ENCODE data around the gene NFATC1. TPM values are rescaled to one million over a fixed set of nuclear protein-coding genes. Genes with fewer than 3 reads are reported as not detected.
A peak's percentile ranks its signal among the peaks of the same experiment; 100 is the strongest.

The NFATC1 gene
- total RNA-seq, 1 donor from 2014 or later = 0.46 TPM

GRCh38 chr18:79458917-79459803, 63.4 kb downstream of the NFATC1 start:
- no peak for DNase-seq (ENCODE audit: low read depth)
- no peak overlapping the region for H3K4me3 ChIP-seq (ENCODE audit: low read depth, low read length)
- no peak for TF ChIP-seq CTCF (conservative IDR thresholded peaks at IDR 0.05; ENCODE audit: low read depth, low read length)

- no peak overlapping the region for H3K4me3 ChIP-seq (ENCODE audit: low read depth, low read length)
- TF ChIP-seq CTCF (conservative IDR thresholded peaks at IDR 0.05; ENCODE audit: low read depth, low read length) = no peak
- DNase-seq (ENCODE audit: low read depth) = no peak
These were observed 64.3 kb downstream of the NFATC1 start for GRCh38 chr18:79459946-79460480.

- TF ChIP-seq CTCF (conservative IDR thresholded peaks at IDR 0.05; ENCODE audit: low read depth, low read length) = no peak
- H3K4me3 ChIP-seq (ENCODE audit: low read depth, low read length) = no peak overlapping the region
- no peak for DNase-seq (ENCODE audit: low read depth)
These were observed 65.0 kb downstream of the NFATC1 start for GRCh38 chr18:79460481-79461300.

- no peak for TF ChIP-seq CTCF (conservative IDR thresholded peaks at IDR 0.05; ENCODE audit: low read depth, low read length)
- no peak overlapping the region for H3K4me3 ChIP-seq (ENCODE audit: low read depth, low read length)
- DNase-seq (ENCODE audit: low read depth) = no peak
These were observed 65.9 kb downstream of the NFATC1 start for GRCh38 chr18:79461627-79462026.

GRCh38 chr18:79463424-79463960, 67.8 kb downstream of the NFATC1 start:
- no peak for TF ChIP-seq CTCF (conservative IDR thresholded peaks at IDR 0.05; ENCODE audit: low read depth, low read length)
- no peak overlapping the region for H3K4me3 ChIP-seq (ENCODE audit: low read depth, low read length)
- no peak for DNase-seq (ENCODE audit: low read depth)

GRCh38 chr18:79465392-79465991, 69.8 kb downstream of the NFATC1 start:
- TF ChIP-seq CTCF (conservative IDR thresholded peaks at IDR 0.05; ENCODE audit: low read depth, low read length) = no peak
- H3K4me3 ChIP-seq (ENCODE audit: low read depth, low read length) = peak overlapping the region; percentile 51
- no peak for DNase-seq (ENCODE audit: low read depth)

Data from epithelial cell of proximal tubule (primary cell).